K562 (cell line): Measurements from ENCODE around the gene NTM. TPM values are rescaled to one million over a fixed set of nuclear protein-coding genes. Genes with fewer than 3 reads are reported as not detected.

Experiments
- ATAC-seq: fragments of 200-7000 bp; cut with Tn5 transposase; 3 replicates; pipeline ENCODE4 v1.9.1; 2020; ENCODE audit warnings: moderate library complexity
- BruUV-seq: library from RNA; stranded (reverse); fragments of 400-500 nt; replicated peaks from 2 replicates; lab custom pipeline; 2021; lab: Mats Ljungman, UMichigan
- CTCF ChIA-PET: fragments of 300-600 bp; formaldehyde crosslinking; extraction: SDS; loops from one replicate; lab custom pipeline; 2021; ENCODE audit warnings: low intra/inter-chr PET ratio; lab: Yijun Ruan, JAX
- POLR2A ChIA-PET: fragments of 300-600, 350-650 bp; sonication (Branson Sonifier 250); formaldehyde crosslinking; extraction: SDS; loops from one replicate; lab custom pipeline; 2021; ENCODE audit warnings: antibody characterized with exemption, inconsistent platforms; lab: Yijun Ruan, JAX
- DNase-seq, 4 experiments: peaks; one replicate each; pipeline versions ENCODE4 v3.0.0 to v3.0.0-alpha.2; 2011 to 2018; ENCODE audit warnings: low spot score in 3 of 4, mixed read lengths in 3 of 4; ENCODE audit errors: extremely low read depth in 1 of 4
- FAIRE-seq: peaks from 2 replicates; lab custom pipeline; 2011; peaks lifted over from hg19 to GRCh38; lab: Jason Lieb, UNC
- H2AFZ ChIP-seq: 2 replicates; pipeline ENCODE4 v1.6.0; 2011; ENCODE audit warnings: low read depth, low read length, control low read depth, inconsistent platforms
- H3K27ac ChIP-seq: fragments of 200-600 bp; 3 replicates; pipeline ENCODE4 v1.8.0; 2011; ENCODE audit warnings: low read depth, mild to moderate bottlenecking, control low read depth, inconsistent platforms, low read length, moderate library complexity, mixed read lengths; ENCODE audit errors: extremely low read depth
- H3K27me3 ChIP-seq, 2 experiments: fragments of 300-600 bp in 1 of 2; 2 replicates in 1 of 2; 3 replicates in 1 of 2; pipeline versions ENCODE4 v1.6.0 to v1.8.0; 2011; ENCODE audit warnings: inconsistent platforms in 2 of 2, low read length in 2 of 2, mild to moderate bottlenecking in 1 of 2, mixed read lengths in 1 of 2, moderate library complexity in 1 of 2; ENCODE audit not compliant: control insufficient read depth in 2 of 2, insufficient read depth in 2 of 2
- H3K36me3 ChIP-seq: fragments of 300-600 bp; 3 replicates; pipeline ENCODE4 v1.8.0; 2011; ENCODE audit warnings: mild to moderate bottlenecking, low read length, inconsistent platforms; ENCODE audit not compliant: control insufficient read depth, insufficient read depth
- H3K4me1 ChIP-seq, 2 experiments: fragments of 200-600 bp in 1 of 2; replicated peaks in 1 of 2; 2 replicates in 1 of 2; 3 replicates in 1 of 2; pipeline versions ENCODE4 v1.5.1 to v1.8.0; 2011; ENCODE audit warnings: inconsistent platforms in 2 of 2, low read length in 2 of 2, mild to moderate bottlenecking in 1 of 2, mixed read lengths in 1 of 2, moderate library complexity in 1 of 2; ENCODE audit not compliant: control insufficient read depth in 2 of 2, insufficient read depth in 2 of 2
- H3K4me2 ChIP-seq: 2 replicates; pipeline ENCODE4 v1.6.1; 2011; ENCODE audit warnings: low read length, control low read depth, inconsistent platforms, mixed read lengths; ENCODE audit not compliant: insufficient read depth
- H3K4me3 ChIP-seq: fragments of 200-600 bp; sonication (generic), shearing (Covaris generic); 2 replicates; pipeline ENCODE4 v1.5.1; 2016; ENCODE audit warnings: control low read depth, inconsistent platforms
- H3K79me2 ChIP-seq: fragments of 200-600 bp; 3 replicates; pipeline ENCODE4 v1.8.0; 2011; ENCODE audit warnings: low read length, inconsistent platforms; ENCODE audit not compliant: control insufficient read depth, insufficient read depth
- H3K9ac ChIP-seq, 2 experiments: 2 replicates each; pipeline versions ENCODE4 v1.6.0 to v1.6.1; 2011; ENCODE audit warnings: low read depth in 2 of 2, low read length in 2 of 2, control low read depth in 1 of 2, inconsistent platforms in 1 of 2, mild to moderate bottlenecking in 1 of 2, mixed read lengths in 1 of 2; ENCODE audit not compliant: insufficient read depth in 1 of 2
- H3K9me1 ChIP-seq: one replicate; pipeline ENCODE4 v1.6.0; 2011; ENCODE audit warnings: inconsistent platforms, mild to moderate bottlenecking, low read length, moderate library complexity; ENCODE audit not compliant: control insufficient read depth, insufficient read depth
- H3K9me3 ChIP-seq: replicated peaks from 2 replicates; pipeline ENCODE4 v1.5.1; 2011; ENCODE audit warnings: low read depth, low read length, inconsistent platforms; ENCODE audit not compliant: control insufficient read depth, insufficient read depth
- H4K20me1 ChIP-seq: replicated peaks from 2 replicates; pipeline ENCODE4 v1.6.1; 2011; ENCODE audit warnings: low read length, inconsistent platforms, mixed read lengths; ENCODE audit not compliant: control insufficient read depth, insufficient read depth
- FOS ChIP-seq: IDR thresholded peaks from 3 replicates; pipeline ENCODE4 v1.6.1; 2011; ENCODE audit not compliant: insufficient read length; ENCODE audit errors: extremely low read depth
- HDAC1 ChIP-seq, 2 experiments: fragments of 450-650 bp; IDR thresholded peaks; 2 replicates each; pipeline ENCODE4 v1.6.1; 2016 to 2017; ENCODE audit warnings: inconsistent platforms in 1 of 2, mild to moderate bottlenecking in 1 of 2, moderate library complexity in 1 of 2
- KAT7 ChIP-seq: sonication (generic); formaldehyde crosslinking; IDR thresholded peaks from 2 replicates; pipeline ENCODE4 v1.8.0; 2022; ENCODE audit warnings: missing genetic modification reagents, mild to moderate bottlenecking, borderline replicate concordance
- NFIC ChIP-seq: fragments of 450-650 bp; IDR thresholded peaks from 2 replicates; pipeline ENCODE4 v1.6.1; 2017; ENCODE audit warnings: mild to moderate bottlenecking, inconsistent platforms
- TEAD4 ChIP-seq, 2 experiments: sonication (generic) in 1 of 2; formaldehyde crosslinking in 1 of 2; IDR thresholded peaks; 2 replicates each; pipeline versions ENCODE4 v1.6.1 to v1.8.0; 2012 to 2022; ENCODE audit warnings: borderline replicate concordance in 1 of 2, inconsistent platforms in 1 of 2, low read length in 1 of 2, mild to moderate bottlenecking in 1 of 2, missing genetic modification reagents in 1 of 2
- TGIF2 ChIP-seq: sonication (generic); formaldehyde crosslinking; IDR thresholded peaks from 2 replicates; pipeline ENCODE4 v1.8.1; 2022; ENCODE audit warnings: mild to moderate bottlenecking, missing genetic modification reagents, moderate library complexity
- WGBS: fragments of 100-300 bp; shearing (Covaris generic); methylation state at CpG from one replicate; pipeline ENCODE4 v1.1.6; 2016; ENCODE audit warnings: low coverage, mixed read lengths; ENCODE audit not compliant: insufficient coverage; ENCODE audit errors: missing lambda C conversion rate; 5-methylcytosine and 5-hydroxymethylcytosine counted together
- in situ Hi-C: fragments of 300-500 bp; cut with MboI; formaldehyde crosslinking; loops from 4 replicates; pipeline ENCODE4 v1.15.0; 2018; ENCODE audit warnings: inconsistent platforms, mixed read lengths
- intact Hi-C: fragments of 100-400 bp; cut with micrococcal nuclease; formaldehyde crosslinking; loops from 2 replicates; pipeline ENCODE4 v1.14.2; 2022
- polyA plus RNA-seq, 8 experiments: library from polyadenylated mRNA; depleted of rRNA in 4 of 8; stranded (reverse) in 5 of 8; unstranded in 3 of 8; fragments of >200 nt; fragmentation: Nextera tagmentation in 2 of 8; fragmentation: Illumina TruSeq in 1 of 8; extraction: Ambion mirVana in 2 of 8; extraction: Trizol in 1 of 8; gene quantifications; 2 replicates each; pipeline versions ENCODE4 v1.2.1 to v1.2.3, GENCODE V29; 2011 to 2014; ENCODE audit warnings: inconsistent platforms in 1 of 8, missing spikeins in 1 of 8
- total RNA-seq, 7 experiments: library from RNA; depleted of rRNA in 6 of 7; stranded (reverse); fragments of >200 nt in 6 of 7; fragmentation: Illumina TruSeq in 2 of 7; extraction: Trizol in 2 of 7; gene quantifications; 2 replicates each; pipeline versions ENCODE4 v1.2.1 to v1.2.3, GENCODE V29; 2011 to 2021; ENCODE audit warnings: low replicate concordance in 1 of 7
- TF ChIP-seq, protein P1 (sequence below): fragments of 250-450 bp; sonication (Bioruptor Pico); IDR thresholded peaks from 2 replicates; pipeline ENCODE4 v1.4.0; 2020; ENCODE audit warnings: mild to moderate bottlenecking, moderate library complexity, borderline replicate concordance

Gene NTM
- total and polyA plus RNA-seq, 9 of the 15 experiments (the other 6 are each of a cell fraction or from before 2014, with no cell fraction given) = not detected

DNA sequence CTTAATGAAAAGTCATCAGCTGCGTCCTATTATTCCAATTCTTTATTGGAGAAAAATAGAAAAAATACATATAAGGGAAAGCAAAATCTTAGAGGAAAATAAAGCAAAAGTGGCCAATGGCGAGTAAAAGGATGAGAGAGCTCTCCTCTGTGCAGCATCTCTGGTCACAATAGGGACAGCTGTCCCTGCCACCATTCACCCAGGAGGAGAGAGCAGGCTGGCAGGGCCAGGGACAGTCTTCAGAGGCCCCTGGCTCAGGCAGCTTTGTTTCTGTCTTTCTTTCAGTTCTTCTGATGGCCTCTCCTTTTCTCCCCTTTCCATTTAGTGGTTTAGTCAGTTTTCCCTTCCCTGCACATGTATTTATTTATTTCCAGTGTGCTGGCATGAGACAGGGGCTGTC lies 941.3 kb downstream of the NTM start (continued):
- TF ChIP-seq, protein P1, sequence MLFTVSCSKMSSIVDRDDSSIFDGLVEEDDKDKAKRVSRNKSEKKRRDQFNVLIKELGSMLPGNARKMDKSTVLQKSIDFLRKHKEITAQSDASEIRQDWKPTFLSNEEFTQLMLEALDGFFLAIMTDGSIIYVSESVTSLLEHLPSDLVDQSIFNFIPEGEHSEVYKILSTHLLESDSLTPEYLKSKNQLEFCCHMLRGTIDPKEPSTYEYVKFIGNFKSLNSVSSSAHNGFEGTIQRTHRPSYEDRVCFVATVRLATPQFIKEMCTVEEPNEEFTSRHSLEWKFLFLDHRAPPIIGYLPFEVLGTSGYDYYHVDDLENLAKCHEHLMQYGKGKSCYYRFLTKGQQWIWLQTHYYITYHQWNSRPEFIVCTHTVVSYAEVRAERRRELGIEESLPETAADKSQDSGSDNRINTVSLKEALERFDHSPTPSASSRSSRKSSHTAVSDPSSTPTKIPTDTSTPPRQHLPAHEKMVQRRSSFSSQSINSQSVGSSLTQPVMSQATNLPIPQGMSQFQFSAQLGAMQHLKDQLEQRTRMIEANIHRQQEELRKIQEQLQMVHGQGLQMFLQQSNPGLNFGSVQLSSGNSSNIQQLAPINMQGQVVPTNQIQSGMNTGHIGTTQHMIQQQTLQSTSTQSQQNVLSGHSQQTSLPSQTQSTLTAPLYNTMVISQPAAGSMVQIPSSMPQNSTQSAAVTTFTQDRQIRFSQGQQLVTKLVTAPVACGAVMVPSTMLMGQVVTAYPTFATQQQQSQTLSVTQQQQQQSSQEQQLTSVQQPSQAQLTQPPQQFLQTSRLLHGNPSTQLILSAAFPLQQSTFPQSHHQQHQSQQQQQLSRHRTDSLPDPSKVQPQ (CRISPR knock-in tag) = no peak
- TF ChIP-seq TEAD4 (IDR thresholded peaks at IDR 0.05; ENCODE audit: low read length) = no peak
- TF ChIP-seq TEAD4 (CRISPR knock-in tag; IDR thresholded peaks at IDR 0.05; ENCODE audit: borderline replicate concordance) = no peak
- TF ChIP-seq FOS = no peak
- TF ChIP-seq HDAC1 (IDR thresholded peaks at IDR 0.05) = no peak
- TF ChIP-seq KAT7 (CRISPR knock-in tag) = no peak

GRCh38 chr11:132312161-132312560 lies 941.7 kb downstream of the NTM start:
- Histone ChIP-seq H3K27me3 (no peaks in the 10 kb centered on the region), H3K4me2 (no peak overlapping the region), H4K20me1 (no peaks in the 10 kb centered on the region), H3K9ac (no peak overlapping the region), H3K36me3 (no peaks in the 10 kb centered on the region), H3K9me1 (no peaks in the 10 kb centered on the region), H3K27ac (no peak overlapping the region), H2AFZ (no peak overlapping the region), H3K4me1 (no peaks in the 10 kb centered on the region), H3K4me3 (no peak overlapping the region), H3K9me3 (no peaks in the 10 kb centered on the region), H3K79me2 (no peaks in the 10 kb centered on the region)
- CTCF ChIA-PET = no interaction called here
- DNase-seq (no peak), FAIRE-seq (no peak), ATAC-seq (no peak)
- BruUV-seq = no TSS peak
- intact Hi-C loops = no loop called here
- in situ Hi-C loops = no loop called here
- POLR2A ChIA-PET = no interaction called here
- TF ChIP-seq TGIF2 (CRISPR knock-in tag) = no peak
- TF ChIP-seq NFIC = peak; percentile 57
- WGBS = 0% methylated on average over 5 of the region's 5 CpGs
